GM19351 (cell line): ENCODE results near the gene SLC13A3.

Source experiments
- ATAC-seq: cut with Tn5 transposase; IDR thresholded peaks from one replicate; pipeline ENCODE4 v1.9.1; 2021; ENCODE audit warnings: mild to moderate bottlenecking, moderate library complexity; ENCODE audit not compliant: unreplicated experiment

The SLC13A3 gene

DNA sequence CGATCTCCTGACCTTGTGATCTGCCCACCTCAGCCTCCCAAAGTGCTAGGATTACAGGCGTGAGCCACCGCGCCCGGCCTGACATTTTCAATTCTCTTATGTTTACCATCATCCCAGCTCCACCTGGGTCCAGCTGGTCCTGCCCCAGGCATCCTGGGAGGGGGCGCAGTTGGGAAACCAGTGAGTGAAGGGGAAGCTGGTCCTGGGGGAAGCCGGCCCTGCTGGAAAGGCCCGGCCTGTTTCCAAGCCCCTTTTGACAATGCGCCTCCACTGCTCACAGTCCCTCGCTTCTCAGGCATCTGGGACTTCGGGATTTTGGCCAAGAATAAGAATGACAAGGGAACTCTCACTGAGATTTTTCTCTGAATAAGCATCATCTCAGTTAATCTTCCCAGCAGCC lies 14.2 kb downstream of the SLC13A3 start:
- ATAC-seq = no peak

GRCh38 chr20:46636514-46636913 lies 14.7 kb downstream of the SLC13A3 start:
- no peak for ATAC-seq

- no peak for ATAC-seq
Measured at GRCh38 chr20:46635514-46636136, 15.6 kb downstream of the SLC13A3 start.

DNA sequence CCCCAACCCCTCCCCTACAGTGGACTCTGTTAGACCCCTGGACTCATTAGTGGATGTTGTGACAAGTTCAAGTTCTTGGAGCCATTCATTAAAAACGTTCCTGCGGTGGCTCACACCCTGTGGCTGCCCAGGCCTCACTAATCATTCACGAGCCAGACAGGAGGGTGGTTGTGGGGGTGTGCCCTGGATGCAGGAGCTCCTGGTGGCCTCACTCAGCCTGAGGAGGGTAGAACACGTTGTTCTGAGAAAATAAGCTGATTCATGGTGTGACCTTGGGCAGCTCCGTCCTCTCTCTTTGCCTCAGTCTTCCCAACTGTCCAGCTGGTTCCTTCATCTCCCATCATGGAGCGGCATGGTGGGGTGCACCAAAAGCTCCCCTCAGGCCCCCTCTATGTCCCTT lies 16.7 kb downstream of the SLC13A3 start:
- ATAC-seq = no peak

- ATAC-seq = no peak
Measured at GRCh38 chr20:46631874-46632446, 19.3 kb downstream of the SLC13A3 start.

GRCh38 chr20:46631212-46631869 lies 19.9 kb downstream of the SLC13A3 start:
- ATAC-seq = no peak

GRCh38 chr20:46630306-46630705 lies 21.0 kb downstream of the SLC13A3 start:
- no peak for ATAC-seq

DNA sequence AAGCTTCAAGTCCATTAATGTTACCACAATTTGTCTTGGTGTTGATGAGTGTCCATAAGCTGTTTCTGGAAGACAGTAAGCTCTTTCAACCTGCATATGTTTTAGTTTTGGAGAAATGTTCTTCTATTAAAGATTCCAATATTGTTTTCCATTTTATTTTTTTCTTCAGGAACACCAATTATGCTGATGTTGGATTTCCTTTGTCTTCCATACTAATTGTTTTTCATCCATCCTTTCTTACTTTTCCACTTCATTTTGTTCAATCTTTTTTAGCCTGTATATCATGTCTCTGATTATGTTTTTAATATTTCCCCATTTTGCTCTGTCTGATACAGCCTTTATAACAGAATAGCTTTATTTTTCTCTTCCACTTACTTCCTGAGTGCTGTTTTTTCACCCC lies 21.9 kb downstream of the SLC13A3 start:
- ATAC-seq = no peak

GRCh38 chr20:46627234-46627633 lies 24.0 kb downstream of the SLC13A3 start:
- no peak for ATAC-seq

- ATAC-seq = no peak
Measured at GRCh38 chr20:46626758-46627157, 24.5 kb downstream of the SLC13A3 start.

DNA sequence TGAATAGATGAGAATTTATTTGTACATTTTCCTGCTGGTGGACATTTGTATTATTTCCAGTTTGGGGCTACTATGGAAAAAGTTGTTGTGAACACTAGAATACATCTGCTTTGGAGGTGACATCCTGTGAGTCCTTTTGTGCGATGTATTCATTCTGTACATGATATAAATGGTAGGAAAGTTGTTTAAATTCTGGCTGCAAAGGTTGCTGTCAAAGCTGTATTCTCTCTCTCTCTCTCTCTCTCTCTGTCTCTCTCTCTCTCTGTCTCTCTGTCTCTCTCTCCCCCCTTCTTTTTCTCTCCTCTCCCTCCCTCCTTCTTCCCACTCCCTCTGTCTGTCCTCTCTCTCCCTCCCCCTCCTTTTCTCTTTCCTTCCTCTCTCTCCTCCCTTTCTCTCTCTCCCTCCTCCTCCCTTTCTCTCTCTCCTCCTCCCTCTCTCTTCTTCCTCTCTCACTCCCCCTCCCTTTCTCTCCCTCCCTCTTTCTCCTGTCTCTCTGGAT lies 25.3 kb downstream of the SLC13A3 start:
- no peak for ATAC-seq

DNA sequence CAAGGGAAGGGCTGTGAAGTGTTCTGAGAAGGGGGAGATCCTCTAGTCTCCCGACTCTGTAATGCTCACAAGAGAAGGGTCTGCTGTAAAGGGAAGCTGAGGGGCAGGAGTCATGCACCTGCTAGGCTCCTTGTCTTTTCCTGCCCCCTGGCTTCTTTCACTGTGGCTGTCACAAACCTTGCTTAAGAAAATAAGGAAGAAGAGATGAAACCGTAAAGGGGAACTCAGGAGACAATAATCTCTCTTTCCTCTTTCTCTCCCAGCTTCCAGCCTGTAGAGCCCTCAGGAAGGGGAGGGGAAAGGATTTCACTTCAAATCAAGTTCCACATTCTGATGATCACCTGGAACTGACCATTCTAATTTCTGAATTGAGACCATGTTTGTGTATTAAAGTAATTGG lies 26.3 kb downstream of the SLC13A3 start:
- ATAC-seq = no peak

GRCh38 chr20:46622165-46622564 lies 29.1 kb downstream of the SLC13A3 start:
- ATAC-seq = no peak

GRCh38 chr20:46621492-46621891 lies 29.8 kb downstream of the SLC13A3 start:
- no peak for ATAC-seq

- no peak for ATAC-seq
Measured at GRCh38 chr20:46619445-46619844, 31.8 kb downstream of the SLC13A3 start.

GRCh38 chr20:46618316-46619100 lies 32.8 kb downstream of the SLC13A3 start:
- no peak for ATAC-seq

DNA sequence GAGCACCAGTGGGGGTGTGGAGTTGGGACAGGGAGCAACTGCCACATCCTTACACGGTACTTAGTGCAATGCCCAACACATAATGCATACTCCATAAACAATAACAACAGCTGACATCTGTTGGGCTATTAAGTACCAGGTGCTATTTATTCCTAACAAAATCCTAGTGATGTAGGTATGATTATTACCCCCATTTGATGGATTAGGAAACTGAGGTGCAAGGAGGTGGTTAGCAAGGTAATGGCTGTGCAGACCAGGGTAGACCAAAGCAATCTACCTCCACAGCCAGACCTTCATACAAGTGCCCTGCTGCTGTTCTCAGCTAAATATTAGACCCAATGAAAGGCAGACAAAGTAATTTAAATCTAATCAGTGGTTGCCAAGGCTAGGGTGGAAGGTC lies 36.8 kb downstream of the SLC13A3 start:
- ATAC-seq = no peak

GRCh38 chr20:46610145-46610544 lies 41.1 kb downstream of the SLC13A3 start:
- no peak for ATAC-seq

- ATAC-seq = no peak
Measured at GRCh38 chr20:46609043-46609442, 42.2 kb downstream of the SLC13A3 start.

- ATAC-seq = no peak
Measured at GRCh38 chr20:46607849-46608497, 43.3 kb downstream of the SLC13A3 start.
